GM12891 (cell line): ENCODE data around the gene PRKACB. TPM values are rescaled to one million over a fixed set of nuclear protein-coding genes. Genes with fewer than 3 reads are reported as not detected.
"Not testable (repeated sequence)": the region's sequence is repeated elsewhere in the genome, so short reads cannot be mapped to it uniquely, and the experiment has no call there.

Source experiments
- DNase-seq: peaks from one replicate; pipeline ENCODE4 v3.0.0; 2011; ENCODE audit warnings: low spot score; ENCODE audit not compliant: insufficient read length
- FAIRE-seq: peaks from 2 replicates; lab custom pipeline; 2011; peaks lifted over from hg19 to GRCh38; lab: Jason Lieb, UNC
- PAX5 ChIP-seq: IDR thresholded peaks from 2 replicates; pipeline ENCODE4 v1.6.1; 2011; ENCODE audit warnings: low read length, moderate library complexity, mild to moderate bottlenecking; ENCODE audit not compliant: insufficient read depth, severe bottlenecking
- POLR2A ChIP-seq: IDR thresholded peaks from 2 replicates; pipeline ENCODE4 v1.6.1; 2011; ENCODE audit warnings: low read depth, low read length, control low read depth
- POLR2AphosphoS5 ChIP-seq: IDR thresholded peaks from 2 replicates; pipeline ENCODE4 v1.6.1; 2011; ENCODE audit warnings: low read depth, low read length, control low read depth
- POU2F2 ChIP-seq: IDR thresholded peaks from 2 replicates; pipeline ENCODE4 v1.6.1; 2011; ENCODE audit warnings: low read depth, mild to moderate bottlenecking, control low read depth, low read length, moderate library complexity
- SPI1 ChIP-seq: IDR thresholded peaks from 2 replicates; pipeline ENCODE4 v1.6.1; 2011; ENCODE audit warnings: low read depth, low read length, control low read depth
- TAF1 ChIP-seq: IDR thresholded peaks from 2 replicates; pipeline ENCODE4 v1.6.1; 2011; ENCODE audit warnings: low read depth, low read length, control low read depth
- polyA plus RNA-seq: library from polyadenylated mRNA; unstranded; fragments of >200 nt; gene quantifications from one replicate; pipeline ENCODE4 v1.2.1, GENCODE V29; 2012; ENCODE audit warnings: low read depth, missing spikeins, inconsistent platforms; ENCODE audit not compliant: missing spikeins

Gene PRKACB
- polyA plus RNA-seq: 3.8 TPM

- no peak for TF ChIP-seq POLR2AphosphoS5
- TF ChIP-seq POU2F2: no peak
- TF ChIP-seq SPI1: no peak
- no peak for TF ChIP-seq TAF1
- TF ChIP-seq POLR2A: no peak
- TF ChIP-seq PAX5: no peak
- no peak for DNase-seq
- peak; percentile 89 for FAIRE-seq
These were observed at the start of gene PRKACB for GRCh38 chr1:84143796-84144565. Gene PRKACB (plus strand): TSS chr1:84144271. CDS start chr1:84144362, 91 bp downstream.

DNA sequence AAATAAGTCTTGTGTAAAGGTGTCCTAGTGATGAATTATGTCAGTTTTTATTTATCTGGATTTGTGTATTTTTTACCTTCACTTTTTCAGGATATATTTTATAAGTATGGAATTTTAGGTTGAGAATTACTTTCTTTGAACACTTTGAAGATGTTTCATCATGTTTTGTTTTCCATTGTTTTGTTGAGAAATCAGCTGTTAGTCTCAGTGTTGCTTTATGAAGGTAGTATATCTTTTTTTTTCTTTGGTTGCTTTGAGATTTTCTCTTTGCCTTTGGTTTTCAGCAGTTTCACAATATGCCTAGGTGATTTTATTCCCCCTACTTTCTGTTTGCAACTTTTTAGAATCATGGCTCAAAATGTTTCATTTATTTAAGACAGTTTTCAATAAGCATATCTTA, 48.8 kb upstream of the PRKACB start:
- DNase-seq (no peak), FAIRE-seq (no peak)
- TF ChIP-seq POU2F2 (no peak), SPI1 (no peak), TAF1 (no peak), POLR2AphosphoS5 (no peak), POLR2A (no peak), PAX5 (no peak)

DNA sequence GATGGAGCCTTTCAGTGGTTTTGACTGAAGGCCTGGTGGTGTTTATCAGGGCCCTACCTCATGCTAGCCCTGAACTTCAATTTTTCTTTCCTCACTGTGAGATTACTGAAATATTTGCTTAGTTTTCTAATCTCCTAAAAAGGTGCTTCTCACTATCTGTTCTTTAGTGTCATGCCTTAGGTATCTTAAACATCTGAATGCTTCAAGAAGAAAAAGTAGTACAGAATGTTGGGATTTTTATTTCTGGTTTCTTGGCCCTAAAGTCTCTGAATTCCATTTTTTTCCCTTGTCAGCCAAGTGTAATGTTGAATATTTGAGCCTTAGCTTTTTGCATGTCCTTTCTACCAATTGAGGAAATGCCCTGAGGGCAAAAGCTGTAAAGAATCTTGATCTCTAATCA, 47.9 kb upstream of the PRKACB start:
- DNase-seq (no peak), FAIRE-seq (no peak)
- TF ChIP-seq POLR2A (no peak), PAX5 (no peak), POLR2AphosphoS5 (no peak), TAF1 (no peak), POU2F2 (no peak), SPI1 (no peak)

GRCh38 chr1:84101204-84101603, 42.9 kb upstream of the PRKACB start:
- DNase-seq (no peak), FAIRE-seq (no peak)
- TF ChIP-seq POU2F2: no peak
- TF ChIP-seq POLR2A: no peak
- no peak for TF ChIP-seq PAX5
- no peak for TF ChIP-seq TAF1
- no peak for TF ChIP-seq SPI1
- no peak for TF ChIP-seq POLR2AphosphoS5

DNA sequence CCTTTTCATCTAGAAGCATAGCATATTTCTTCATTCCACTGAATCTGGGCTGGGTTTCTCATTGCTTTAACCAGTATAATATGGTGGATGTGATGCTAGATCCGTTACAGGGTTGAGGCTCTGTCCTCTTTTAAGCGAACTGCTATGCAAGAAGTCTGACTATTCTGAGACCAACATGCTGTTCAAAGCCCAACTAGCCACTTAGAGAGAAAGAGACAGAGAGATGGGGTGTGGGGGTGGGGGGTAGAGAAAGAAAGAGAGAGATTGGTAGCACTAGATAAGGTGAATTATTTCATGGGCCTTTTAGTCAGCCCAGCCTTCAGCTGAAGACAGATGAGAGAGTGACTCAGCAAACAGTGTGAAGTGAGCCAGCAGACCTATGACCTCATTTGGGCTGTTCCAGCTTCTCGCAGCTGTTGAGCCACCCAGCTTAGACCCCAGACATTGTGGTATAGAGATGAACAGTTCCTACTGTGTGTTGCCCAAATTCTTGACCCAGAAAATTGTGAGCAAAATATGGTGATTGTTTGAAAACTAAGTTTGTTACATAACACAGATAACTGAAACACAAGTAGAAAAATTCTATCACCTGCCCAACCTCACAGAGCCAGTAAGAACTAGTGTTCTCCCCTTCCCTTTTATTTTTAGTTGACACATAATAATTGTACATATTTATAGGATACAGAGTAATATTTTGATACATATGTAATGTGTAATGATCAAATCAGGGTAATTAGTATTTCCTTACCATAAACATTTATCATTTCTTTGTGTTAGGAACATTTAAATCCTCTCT, 40.7 kb upstream of the PRKACB start:
- FAIRE-seq (peak; percentile 31), DNase-seq (no peak)
- TF ChIP-seq PAX5 (no peak), POLR2A (no peak), TAF1 (peak; percentile 39; the same call in 1 of the 2 replicates), POLR2AphosphoS5 (no peak), POU2F2 (no peak), SPI1 (no peak)

DNA sequence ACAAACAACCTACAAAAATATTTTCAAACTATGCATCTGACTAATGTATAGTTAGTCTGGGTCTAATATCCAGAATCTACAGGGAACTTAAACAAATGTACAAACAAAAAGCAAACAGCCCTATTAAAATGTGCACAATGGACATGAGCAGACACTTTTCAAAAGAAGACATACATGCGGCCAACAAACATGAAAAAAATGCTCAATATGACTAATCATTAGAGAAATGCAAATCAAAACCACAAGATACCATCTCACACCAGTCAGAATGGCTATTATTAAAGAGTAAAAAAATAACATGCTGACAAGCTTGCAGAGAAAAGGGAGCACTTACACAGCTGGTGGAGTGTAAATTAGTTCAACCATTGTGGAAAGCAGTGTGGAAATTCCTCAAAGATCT, 36.5 kb upstream of the PRKACB start:
- not testable (repeated sequence) for DNase-seq
- FAIRE-seq: peak; percentile 43

DNA sequence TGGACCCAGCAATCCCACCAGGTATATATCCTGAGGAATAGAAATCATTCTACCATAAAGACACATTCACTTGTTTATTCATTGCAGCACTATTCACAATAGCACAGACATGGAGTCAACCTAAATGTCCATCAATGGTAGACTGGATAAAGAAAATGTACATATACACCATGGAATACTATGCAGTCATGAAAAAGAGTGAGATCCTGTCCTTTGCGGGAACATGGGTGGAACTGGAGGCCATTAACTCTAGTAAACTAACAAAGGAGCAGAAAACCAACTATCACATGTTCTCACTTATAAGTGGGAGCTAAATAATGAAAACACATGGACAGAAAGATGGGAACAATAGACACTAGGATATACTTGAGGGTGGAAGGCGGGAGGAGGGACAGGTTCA, 36.1 kb upstream of the PRKACB start:
- no peak for TF ChIP-seq POLR2AphosphoS5
- FAIRE-seq (no peak), DNase-seq (no peak)

GRCh38 chr1:84108900-84109578, 35.0 kb upstream of the PRKACB start:
- DNase-seq: no peak
- TF ChIP-seq POU2F2 (no peak), PAX5 (no peak), SPI1 (no peak), POLR2AphosphoS5 (no peak), POLR2A (no peak), TAF1 (no peak)
- peak; percentile 45 for FAIRE-seq

DNA sequence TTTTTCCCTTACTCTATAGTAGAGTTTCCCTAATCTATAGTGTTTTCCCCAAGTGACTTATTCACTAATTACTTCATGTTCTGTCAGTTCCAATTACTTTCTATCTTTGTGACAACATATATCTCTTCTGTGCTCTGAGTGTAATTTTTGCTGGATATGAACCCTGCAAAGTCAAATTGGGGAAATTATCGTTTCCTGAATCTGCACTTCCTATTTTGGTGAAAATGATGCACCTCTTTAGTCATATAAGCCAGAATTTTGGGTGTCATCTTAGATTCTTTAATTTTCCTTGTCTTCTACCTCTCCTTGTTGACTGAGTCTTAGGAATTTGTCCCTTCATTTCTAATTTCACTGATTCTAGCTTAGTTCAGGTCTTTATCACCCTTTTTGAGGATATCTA, 33.4 kb upstream of the PRKACB start:
- TF ChIP-seq PAX5: no peak
- no peak for TF ChIP-seq POLR2A
- no peak for TF ChIP-seq POLR2AphosphoS5
- no peak for TF ChIP-seq POU2F2
- no peak for TF ChIP-seq SPI1
- TF ChIP-seq TAF1: no peak
- no peak for FAIRE-seq

DNA sequence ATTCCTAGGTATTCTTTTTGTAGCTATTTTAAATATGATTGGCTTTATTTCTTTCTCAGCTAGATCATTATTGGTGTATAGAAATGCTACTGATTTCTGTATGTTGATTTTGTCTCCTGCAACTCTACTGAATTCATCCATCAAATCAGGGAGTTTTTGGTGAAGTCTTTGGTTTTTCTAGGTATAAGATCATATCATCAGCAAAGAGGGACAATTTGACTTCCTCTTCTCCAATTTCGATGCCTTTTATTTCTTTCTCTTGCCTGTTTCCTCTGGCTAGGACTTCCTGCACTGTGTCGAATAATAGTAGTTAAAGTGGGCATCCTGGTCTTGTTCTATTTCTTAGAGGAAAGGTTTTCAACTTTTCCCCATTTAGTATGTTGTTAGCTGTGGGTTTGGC, 27.5 kb upstream of the PRKACB start:
- DNase-seq (no peak), FAIRE-seq (no peak)
- no peak for TF ChIP-seq PAX5
- TF ChIP-seq TAF1: no peak
- no peak for TF ChIP-seq POLR2A
- no peak for TF ChIP-seq POU2F2
- no peak for TF ChIP-seq POLR2AphosphoS5
- TF ChIP-seq SPI1: peak; percentile 44

More for the DNA sequence above, 33.4 kb upstream of the PRKACB start:
- DNase-seq: no peak
